GM12878 (cell line): ENCODE data around the gene ACER3. TPM values are rescaled to one million over a fixed set of nuclear protein-coding genes. Genes with fewer than 3 reads are reported as not detected.

Experiments
- ATAC-seq: fragments of 200-7000 bp; cut with Tn5 transposase; 3 replicates; pipeline ENCODE4 v1.9.1; 2020; ENCODE audit warnings: mild to moderate bottlenecking, moderate library complexity
- BruUV-seq: library from RNA; stranded (reverse); fragments of 400-500 nt; replicated peaks from 2 replicates; lab custom pipeline; 2021; lab: Mats Ljungman, UMichigan
- CTCF ChIA-PET: fragments of 300-600 bp; sonication (Branson Sonifier 250); formaldehyde crosslinking; extraction: SDS; loops from one replicate; lab custom pipeline; 2021; ENCODE audit warnings: inconsistent platforms; lab: Yijun Ruan, JAX
- POLR2A ChIA-PET: fragments of 350-600 bp; formaldehyde crosslinking; extraction: SDS; loops from one replicate; lab custom pipeline; 2021; ENCODE audit warnings: inconsistent platforms; lab: Charles Lee
- RAD21 ChIA-PET: fragments of 300-600 bp; sonication (Branson Sonifier 250); formaldehyde crosslinking; loops from one replicate; lab custom pipeline; 2023; ENCODE audit warnings: antibody characterized with exemption; ENCODE audit not compliant: unreplicated experiment; lab: Charles Lee
- SMC1A ChIA-PET: fragments of 300-600 bp; sonication (Branson Sonifier 250); formaldehyde crosslinking; loops from one replicate; lab custom pipeline; 2023; ENCODE audit not compliant: unreplicated experiment, uncharacterized antibody; lab: Charles Lee
- DNase-seq: peaks from one replicate; pipeline ENCODE4 v3.0.0-alpha.2; 2011; ENCODE audit warnings: low read depth, low spot score
- FAIRE-seq: peaks from 3 replicates; lab custom pipeline; 2011; peaks lifted over from hg19 to GRCh38; lab: Jason Lieb, UNC
- H2AFZ ChIP-seq: 2 replicates; pipeline ENCODE4 v1.6.0; 2011; ENCODE audit warnings: low read depth, low read length, control low read depth; ENCODE audit not compliant: control insufficient read depth
- H3K27ac ChIP-seq: 2 replicates; pipeline ENCODE4 v1.5.1; 2011; ENCODE audit warnings: control low read depth; ENCODE audit not compliant: control insufficient read depth, insufficient read depth
- H3K27me3 ChIP-seq, 2 experiments: replicated peaks in 1 of 2; 2 replicates each; pipeline versions ENCODE4 v1.6.0 to v1.6.1; 2011; ENCODE audit warnings: low read length in 1 of 2; ENCODE audit not compliant: control insufficient read depth in 2 of 2, insufficient read depth in 2 of 2
- H3K36me3 ChIP-seq, 2 experiments: 2 replicates each; pipeline ENCODE4 v1.5.1; 2011; ENCODE audit warnings: low read length in 1 of 2; ENCODE audit not compliant: control insufficient read depth in 2 of 2, insufficient read depth in 2 of 2
- H3K4me1 ChIP-seq: 2 replicates; pipeline ENCODE4 v1.6.1; 2011; ENCODE audit warnings: mild to moderate bottlenecking, low read length, moderate library complexity, mixed read lengths; ENCODE audit not compliant: control insufficient read depth, insufficient read depth
- H3K4me2 ChIP-seq: 2 replicates; pipeline ENCODE4 v1.6.0; 2011; ENCODE audit warnings: control low read depth; ENCODE audit not compliant: control insufficient read depth, insufficient read depth
- H3K4me3 ChIP-seq: fragments of 200-600 bp; sonication (generic); 2 replicates; pipeline ENCODE4 v1.5.1; 2016
- H3K79me2 ChIP-seq: 2 replicates; pipeline ENCODE4 v1.6.0; 2011; ENCODE audit warnings: low read length; ENCODE audit not compliant: control insufficient read depth, insufficient read depth
- H3K9ac ChIP-seq: 2 replicates; pipeline ENCODE4 v1.8.0; 2011; ENCODE audit warnings: low read length, control low read depth, mixed read lengths; ENCODE audit not compliant: control insufficient read depth, insufficient read depth
- H3K9me3 ChIP-seq: replicated peaks from 3 replicates; pipeline ENCODE4 v1.5.1; 2011; ENCODE audit warnings: mild to moderate bottlenecking, low read length; ENCODE audit not compliant: control insufficient read depth, insufficient read depth
- H4K20me1 ChIP-seq: 2 replicates; pipeline ENCODE4 v1.6.0; 2011; ENCODE audit not compliant: control insufficient read depth, insufficient read depth
- BHLHE40 ChIP-seq, 2 experiments: fragments of 450-650 bp in 1 of 2; IDR thresholded peaks; 2 replicates each; pipeline ENCODE4 v1.6.1; 2011 to 2017; ENCODE audit warnings: low read depth in 2 of 2, borderline replicate concordance in 1 of 2, improper control_type of control experiment in 1 of 2, low read length in 1 of 2, mild to moderate bottlenecking in 1 of 2
- CHD2 ChIP-seq: IDR thresholded peaks from 2 replicates; pipeline ENCODE4 v1.6.1; 2011; ENCODE audit warnings: low read depth, low read length, improper control_type of control experiment, borderline replicate concordance
- HDAC2 ChIP-seq: fragments of 200-600 bp; sonication (generic); IDR thresholded peaks from 2 replicates; pipeline ENCODE4 v1.6.1; 2017
- JUNB ChIP-seq: IDR thresholded peaks from 2 replicates; pipeline ENCODE4 v1.6.1; 2016; ENCODE audit warnings: antibody characterized with exemption, mild to moderate bottlenecking
- KLF5 ChIP-seq: fragments of 450-650 bp; IDR thresholded peaks from 2 replicates; pipeline ENCODE4 v1.6.1; 2014; ENCODE audit warnings: mild to moderate bottlenecking; ENCODE audit not compliant: partially characterized antibody
- MEF2B ChIP-seq: fragments of 450-650 bp; IDR thresholded peaks from 2 replicates; pipeline ENCODE4 v1.6.1; 2018; ENCODE audit warnings: mild to moderate bottlenecking, moderate library complexity; ENCODE audit not compliant: partially characterized antibody, poor library complexity, severe bottlenecking
- NKRF ChIP-seq: fragments of 450-650 bp; conservative IDR thresholded peaks from 2 replicates; pipeline ENCODE4 v1.6.1; 2017; ENCODE audit warnings: mild to moderate bottlenecking, moderate library complexity
- PAX5 ChIP-seq: IDR thresholded peaks from 2 replicates; pipeline ENCODE4 v1.6.1; 2011; ENCODE audit warnings: low read depth, low read length, borderline replicate concordance
- RB1 ChIP-seq: fragments of 450-650 bp; formaldehyde crosslinking; IDR thresholded peaks from 2 replicates; pipeline ENCODE4 v1.6.1; 2017; ENCODE audit warnings: mild to moderate bottlenecking, borderline replicate concordance
- ZBTB33 ChIP-seq: fragments of 450-650 bp; IDR thresholded peaks from 2 replicates; pipeline ENCODE4 v1.6.1; 2017; ENCODE audit warnings: mild to moderate bottlenecking
- WGBS: methylation state at CpG from one replicate; pipeline ENCODE4 v1.1.6; 2016; ENCODE audit warnings: low lambda C conversion rate; ENCODE audit not compliant: insufficient replicate concordance, insufficient coverage; ENCODE audit errors: missing lambda C conversion rate; 5-methylcytosine and 5-hydroxymethylcytosine counted together
- in situ Hi-C: fragments of 300-500 bp; cut with MboI; formaldehyde crosslinking; loops from 9 replicates; pipeline ENCODE4 v1.14.3; 2018; ENCODE audit warnings: mixed read lengths
- intact Hi-C: fragments of 100-400 bp; cut with micrococcal nuclease; formaldehyde crosslinking; loops from one replicate; pipeline ENCODE4 v1.14.2; 2022; ENCODE audit not compliant: unreplicated experiment
- polyA plus RNA-seq, 11 experiments: library from polyadenylated mRNA; depleted of rRNA in 4 of 11; unstranded in 6 of 11; stranded (reverse) in 5 of 11; fragments of >200 nt; fragmentation: Nextera tagmentation in 4 of 11; fragmentation: Illumina TruSeq in 1 of 11; extraction: Ambion mirVana in 4 of 11; extraction: Trizol in 1 of 11; gene quantifications; 1 replicate in 1 of 11; 2 replicates in 10 of 11; pipeline versions ENCODE4 v1.2.1 to v1.2.3, GENCODE V29; 2011 to 2016; ENCODE audit warnings: inconsistent platforms in 2 of 11, missing spikeins in 2 of 11, low read depth in 1 of 11
- total RNA-seq, 4 experiments: library from RNA; depleted of rRNA in 3 of 4; stranded (reverse); fragments of >200 nt in 3 of 4; fragmentation: Illumina TruSeq in 1 of 4; extraction: Trizol in 1 of 4; gene quantifications; 2 replicates each; pipeline versions ENCODE4 v1.2.1 to v1.2.3, GENCODE V29; 2013 to 2021
- TF ChIP-seq, protein P1 (sequence below): IDR thresholded peaks from 2 replicates; pipeline ENCODE4 v1.6.1; 2012; ENCODE audit warnings: improper control_type of control experiment, low read depth, low read length; ENCODE audit not compliant: insufficient replicate concordance

The ACER3 gene
- total and polyA plus RNA-seq, 10 of the 15 experiments (the other 5 are each of a cell fraction or from before 2014, with no cell fraction given) = 2.8 to 17.4 (median 10.3) TPM

GRCh38 chr11:76836613-76837291 lies 24.0 kb upstream of the ACER3 start:
- no peaks in the 10 kb centered on the region for H3K79me2 ChIP-seq
- H3K4me1 ChIP-seq = no peaks in the 10 kb centered on the region
- RAD21 ChIA-PET = no interaction called here
- FAIRE-seq (no peak), DNase-seq (no peak), ATAC-seq (no peak)
- H3K4me2 ChIP-seq = no peak overlapping the region
- H3K4me3 ChIP-seq = no peak overlapping the region
- peaks cover 0 to 1% of the 10 kb centered on the region in 2 experiments; a peak in 1 of 4 replicates for H3K27me3 ChIP-seq
- intact Hi-C loops = no loop called here
- in situ Hi-C loops = no loop called here
- no peaks in the 10 kb centered on the region for H3K9me3 ChIP-seq
- SMC1A ChIA-PET = no interaction called here
- no peak overlapping the region for H2AFZ ChIP-seq
- H3K36me3 ChIP-seq = no peaks in the 10 kb centered on the region
- POLR2A ChIA-PET = no interaction called here
- WGBS = 67% methylated on average over 11 of the region's 11 CpGs
- H4K20me1 ChIP-seq = no peaks in the 10 kb centered on the region
- no peak overlapping the region for H3K9ac ChIP-seq
- BruUV-seq = no TSS peak
- CTCF ChIA-PET = interaction anchor here (4.1 kb wide), 1 partner anchor 82 kb away, joined by 21 read pairs; no protein-coding TSS in a partner anchor
- H3K27ac ChIP-seq = no peak overlapping the region
- TF ChIP-seq JUNB = no peak
- no peak for TF ChIP-seq ZBTB33
- TF ChIP-seq, protein P1, sequence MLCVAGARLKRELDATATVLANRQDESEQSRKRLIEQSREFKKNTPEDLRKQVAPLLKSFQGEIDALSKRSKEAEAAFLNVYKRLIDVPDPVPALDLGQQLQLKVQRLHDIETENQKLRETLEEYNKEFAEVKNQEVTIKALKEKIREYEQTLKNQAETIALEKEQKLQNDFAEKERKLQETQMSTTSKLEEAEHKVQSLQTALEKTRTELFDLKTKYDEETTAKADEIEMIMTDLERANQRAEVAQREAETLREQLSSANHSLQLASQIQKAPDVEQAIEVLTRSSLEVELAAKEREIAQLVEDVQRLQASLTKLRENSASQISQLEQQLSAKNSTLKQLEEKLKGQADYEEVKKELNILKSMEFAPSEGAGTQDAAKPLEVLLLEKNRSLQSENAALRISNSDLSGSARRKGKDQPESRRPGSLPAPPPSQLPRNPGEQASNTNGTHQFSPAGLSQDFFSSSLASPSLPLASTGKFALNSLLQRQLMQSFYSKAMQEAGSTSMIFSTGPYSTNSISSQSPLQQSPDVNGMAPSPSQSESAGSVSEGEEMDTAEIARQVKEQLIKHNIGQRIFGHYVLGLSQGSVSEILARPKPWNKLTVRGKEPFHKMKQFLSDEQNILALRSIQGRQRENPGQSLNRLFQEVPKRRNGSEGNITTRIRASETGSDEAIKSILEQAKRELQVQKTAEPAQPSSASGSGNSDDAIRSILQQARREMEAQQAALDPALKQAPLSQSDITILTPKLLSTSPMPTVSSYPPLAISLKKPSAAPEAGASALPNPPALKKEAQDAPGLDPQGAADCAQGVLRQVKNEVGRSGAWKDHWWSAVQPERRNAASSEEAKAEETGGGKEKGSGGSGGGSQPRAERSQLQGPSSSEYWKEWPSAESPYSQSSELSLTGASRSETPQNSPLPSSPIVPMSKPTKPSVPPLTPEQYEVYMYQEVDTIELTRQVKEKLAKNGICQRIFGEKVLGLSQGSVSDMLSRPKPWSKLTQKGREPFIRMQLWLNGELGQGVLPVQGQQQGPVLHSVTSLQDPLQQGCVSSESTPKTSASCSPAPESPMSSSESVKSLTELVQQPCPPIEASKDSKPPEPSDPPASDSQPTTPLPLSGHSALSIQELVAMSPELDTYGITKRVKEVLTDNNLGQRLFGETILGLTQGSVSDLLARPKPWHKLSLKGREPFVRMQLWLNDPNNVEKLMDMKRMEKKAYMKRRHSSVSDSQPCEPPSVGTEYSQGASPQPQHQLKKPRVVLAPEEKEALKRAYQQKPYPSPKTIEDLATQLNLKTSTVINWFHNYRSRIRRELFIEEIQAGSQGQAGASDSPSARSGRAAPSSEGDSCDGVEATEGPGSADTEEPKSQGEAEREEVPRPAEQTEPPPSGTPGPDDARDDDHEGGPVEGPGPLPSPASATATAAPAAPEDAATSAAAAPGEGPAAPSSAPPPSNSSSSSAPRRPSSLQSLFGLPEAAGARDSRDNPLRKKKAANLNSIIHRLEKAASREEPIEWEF = no peak
- TF ChIP-seq CHD2 = no peak
- no peak for TF ChIP-seq PAX5
- TF ChIP-seq RB1 = no peak
- TF ChIP-seq HDAC2 = no peak
- no peak for TF ChIP-seq KLF5
- TF ChIP-seq BHLHE40 (IDR thresholded peaks at IDR 0.05; ENCODE audit: borderline replicate concordance in 1 of 2, low read depth in 2 of 2, low read length in 1 of 2) = no peak
- no peak for TF ChIP-seq NKRF
- no peak for TF ChIP-seq MEF2B
